GM23338 (cell line): Measurements from ENCODE around the gene IL22RA1. TPM values are rescaled to one million over a fixed set of nuclear protein-coding genes. Genes with fewer than 3 reads are reported as not detected.

Experiments
- ATAC-seq: fragments of 200-7000 bp; cut with Tn5 transposase; 3 replicates; pipeline ENCODE4 v1.9.1; 2020
- DNase-seq: peaks from one replicate; pipeline ENCODE4 v3.0.0-alpha.2; 2015; ENCODE audit warnings: low spot score
- H2AFZ ChIP-seq: fragments of 200-600 bp; sonication (generic); 2 replicates; pipeline ENCODE4 v1.8.0; 2016; ENCODE audit warnings: antibody characterized with exemption, mild to moderate bottlenecking, moderate library complexity
- H3F3A ChIP-seq: fragments of 200-600 bp; sonication (generic); replicated peaks from 2 replicates; pipeline ENCODE4 v1.8.0; 2017; ENCODE audit warnings: antibody characterized with exemption, mixed run types, low read depth
- H3K27ac ChIP-seq: fragments of 200-600 bp; sonication (generic); 2 replicates; pipeline ENCODE4 v1.6.1; 2016; ENCODE audit warnings: low read depth
- H3K27me3 ChIP-seq: fragments of 200-600 bp; sonication (generic); 2 replicates; pipeline ENCODE4 v1.8.0; 2016; ENCODE audit warnings: mild to moderate bottlenecking, mixed run types, moderate library complexity; ENCODE audit not compliant: insufficient read depth
- H3K36me3 ChIP-seq: fragments of 200-600 bp; sonication (generic); 2 replicates; pipeline ENCODE4 v1.8.0; 2016; ENCODE audit warnings: mild to moderate bottlenecking; ENCODE audit not compliant: insufficient read depth
- H3K4me1 ChIP-seq: fragments of 200-600 bp; sonication (generic); 2 replicates; pipeline ENCODE4 v1.8.0; 2016; ENCODE audit warnings: mild to moderate bottlenecking, moderate library complexity; ENCODE audit not compliant: insufficient read depth
- H3K4me2 ChIP-seq: fragments of 200-600 bp; sonication (generic); 2 replicates; pipeline ENCODE4 v1.7.1; 2017; ENCODE audit warnings: mixed run types
- H3K4me3 ChIP-seq: fragments of 200-600 bp; sonication (generic); 2 replicates; pipeline ENCODE4 v1.6.1; 2016; ENCODE audit warnings: mixed run types
- H3K79me2 ChIP-seq: fragments of 200-600 bp; sonication (generic); replicated peaks from 2 replicates; pipeline ENCODE4 v1.8.0; 2017; ENCODE audit warnings: mild to moderate bottlenecking; ENCODE audit not compliant: insufficient read depth
- H3K9me2 ChIP-seq: fragments of 200-600 bp; sonication (generic); 2 replicates; pipeline ENCODE4 v1.8.0; 2017; ENCODE audit not compliant: insufficient read depth
- H4K20me1 ChIP-seq: fragments of 200-600 bp; sonication (generic); replicated peaks from 2 replicates; pipeline ENCODE4 v1.8.0; 2017; ENCODE audit warnings: mild to moderate bottlenecking; ENCODE audit not compliant: insufficient read depth
- H3K27ac Mint-ChIP-seq: 2 replicates; pipeline ENCODE4 v1.8.0; 2020; ENCODE audit warnings: inconsistent platforms, mild to moderate bottlenecking, moderate library complexity, mixed read lengths
- H3K27me3 Mint-ChIP-seq: 3 replicates; pipeline ENCODE4 v1.8.0; 2022; ENCODE audit warnings: low read depth, mild to moderate bottlenecking, moderate library complexity, mixed read lengths, inconsistent platforms; ENCODE audit not compliant: insufficient read depth, poor library complexity
- H3K36me3 Mint-ChIP-seq: 3 replicates; pipeline ENCODE4 v1.8.0; 2021; ENCODE audit warnings: low read depth, mild to moderate bottlenecking, inconsistent platforms, moderate library complexity, mixed read lengths
- H3K4me1 Mint-ChIP-seq: 3 replicates; pipeline ENCODE4 v1.8.0; 2020; ENCODE audit warnings: mild to moderate bottlenecking, inconsistent platforms, mixed read lengths
- H3K4me3 Mint-ChIP-seq: 3 replicates; pipeline ENCODE4 v1.8.0; 2021; ENCODE audit warnings: moderate library complexity, mild to moderate bottlenecking, inconsistent platforms, mixed read lengths
- H3K9me3 Mint-ChIP-seq: 3 replicates; pipeline ENCODE4 v1.8.0; 2020; ENCODE audit warnings: moderate library complexity, mild to moderate bottlenecking, inconsistent platforms, mixed read lengths
- EZH2phosphoT487 ChIP-seq: fragments of 200-600 bp; sonication (generic); IDR thresholded peaks from one replicate; pipeline ENCODE4 v1.8.1; 2018; ENCODE audit warnings: antibody characterized with exemption; ENCODE audit not compliant: unreplicated experiment
- NANOG ChIP-seq: IDR thresholded peaks from 2 replicates; pipeline ENCODE4 v1.6.1; 2016; ENCODE audit warnings: antibody characterized with exemption, borderline replicate concordance
- STAT1 ChIP-seq: IDR thresholded peaks from one replicate; pipeline ENCODE4 v1.6.1; 2016; ENCODE audit warnings: antibody characterized with exemption; ENCODE audit not compliant: unreplicated experiment
- ZNF114 ChIP-seq: fragments of 250-450 bp; sonication (Bioruptor Pico); IDR thresholded peaks from 2 replicates; pipeline ENCODE4 v1.5.0; 2020; ENCODE audit warnings: mild to moderate bottlenecking, moderate library complexity
- ZNF331 ChIP-seq: fragments of 250-450 bp; sonication (Bioruptor Pico); IDR thresholded peaks from 2 replicates; pipeline ENCODE4 v1.5.0; 2020; ENCODE audit warnings: low read depth, mild to moderate bottlenecking, moderate library complexity
- polyA plus RNA-seq: library from polyadenylated mRNA; unstranded; fragments of >200 nt; fragmentation: Nextera tagmentation; extraction: Ambion mirVana; gene quantifications from 2 replicates; pipeline ENCODE4 v1.2.1, GENCODE V29; 2016
- total RNA-seq: library from RNA; depleted of rRNA; stranded (reverse); fragments of >200 nt; shearing (Covaris generic); gene quantifications from 2 replicates; pipeline ENCODE4 v1.2.3, GENCODE V29; 2014
- TF ChIP-seq, protein P1 (sequence below): fragments of 250-450 bp; sonication (Bioruptor Pico); IDR thresholded peaks from 2 replicates; pipeline ENCODE4 v1.5.0; 2020; ENCODE audit warnings: mild to moderate bottlenecking, moderate library complexity
- TF ChIP-seq, protein P2 (sequence below), 2 experiments: fragments of 200-600 bp in 1 of 2; sonication (generic) in 1 of 2; conservative IDR thresholded peaks; 2 replicates each; pipeline versions ENCODE4 v1.5.1 to v1.6.1; 2016 to 2017; ENCODE audit warnings: antibody characterized with exemption in 2 of 2, low read depth in 2 of 2, mild to moderate bottlenecking in 2 of 2, moderate library complexity in 1 of 2
- TF ChIP-seq, protein P3 (sequence below): IDR thresholded peaks from 2 replicates; pipeline ENCODE4 v1.6.1; 2016; ENCODE audit warnings: antibody characterized with exemption

IL22RA1 gene
- total and polyA plus RNA-seq, 2 experiments from 2014 or later: 0.11 to 0.28 TPM

DNA sequence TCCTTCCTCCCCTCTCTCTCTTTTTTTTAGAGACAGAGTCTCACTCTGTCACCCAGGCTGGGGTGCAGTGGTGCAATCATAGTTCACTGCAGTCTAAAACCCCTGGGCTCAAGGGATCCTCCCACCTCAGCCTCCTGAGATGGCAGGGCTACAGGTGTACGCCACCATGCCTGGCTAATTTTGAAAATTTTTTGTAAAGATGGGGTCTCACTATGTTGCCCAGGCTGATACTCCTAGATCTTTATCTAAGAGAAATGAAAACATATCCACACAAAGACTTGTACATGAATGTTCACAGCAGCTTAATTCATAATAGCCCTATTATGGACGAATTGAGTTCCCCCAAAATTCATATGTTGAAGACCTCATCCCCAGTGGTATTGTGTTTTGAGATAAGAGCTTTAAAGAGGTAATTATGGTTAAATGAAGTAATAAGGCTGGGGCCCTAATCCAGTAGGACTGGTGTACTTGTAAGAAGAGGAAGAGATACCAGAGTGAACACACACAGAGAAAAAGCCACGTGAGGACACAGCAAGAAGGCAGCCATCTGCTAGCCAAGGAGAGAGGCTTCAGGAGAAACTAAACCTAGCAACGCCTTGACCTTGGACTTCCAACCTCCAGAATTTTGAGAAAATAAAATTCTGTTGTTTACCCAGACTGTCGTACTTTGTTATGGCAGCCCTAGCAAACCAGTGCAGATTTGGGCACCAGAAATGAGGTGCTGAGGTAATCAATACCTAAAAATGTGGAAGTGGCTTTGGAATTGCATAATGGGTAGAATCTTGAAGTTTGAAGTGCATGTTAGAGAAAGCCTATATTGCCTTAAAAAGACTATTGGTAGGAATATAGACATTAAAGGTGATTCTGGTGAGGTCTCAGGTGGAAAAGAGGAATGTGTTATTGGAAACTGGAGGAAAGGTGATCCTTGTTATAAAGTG lies 31.0 kb upstream of the IL22RA1 start (continued):
- TF ChIP-seq, protein P1, sequence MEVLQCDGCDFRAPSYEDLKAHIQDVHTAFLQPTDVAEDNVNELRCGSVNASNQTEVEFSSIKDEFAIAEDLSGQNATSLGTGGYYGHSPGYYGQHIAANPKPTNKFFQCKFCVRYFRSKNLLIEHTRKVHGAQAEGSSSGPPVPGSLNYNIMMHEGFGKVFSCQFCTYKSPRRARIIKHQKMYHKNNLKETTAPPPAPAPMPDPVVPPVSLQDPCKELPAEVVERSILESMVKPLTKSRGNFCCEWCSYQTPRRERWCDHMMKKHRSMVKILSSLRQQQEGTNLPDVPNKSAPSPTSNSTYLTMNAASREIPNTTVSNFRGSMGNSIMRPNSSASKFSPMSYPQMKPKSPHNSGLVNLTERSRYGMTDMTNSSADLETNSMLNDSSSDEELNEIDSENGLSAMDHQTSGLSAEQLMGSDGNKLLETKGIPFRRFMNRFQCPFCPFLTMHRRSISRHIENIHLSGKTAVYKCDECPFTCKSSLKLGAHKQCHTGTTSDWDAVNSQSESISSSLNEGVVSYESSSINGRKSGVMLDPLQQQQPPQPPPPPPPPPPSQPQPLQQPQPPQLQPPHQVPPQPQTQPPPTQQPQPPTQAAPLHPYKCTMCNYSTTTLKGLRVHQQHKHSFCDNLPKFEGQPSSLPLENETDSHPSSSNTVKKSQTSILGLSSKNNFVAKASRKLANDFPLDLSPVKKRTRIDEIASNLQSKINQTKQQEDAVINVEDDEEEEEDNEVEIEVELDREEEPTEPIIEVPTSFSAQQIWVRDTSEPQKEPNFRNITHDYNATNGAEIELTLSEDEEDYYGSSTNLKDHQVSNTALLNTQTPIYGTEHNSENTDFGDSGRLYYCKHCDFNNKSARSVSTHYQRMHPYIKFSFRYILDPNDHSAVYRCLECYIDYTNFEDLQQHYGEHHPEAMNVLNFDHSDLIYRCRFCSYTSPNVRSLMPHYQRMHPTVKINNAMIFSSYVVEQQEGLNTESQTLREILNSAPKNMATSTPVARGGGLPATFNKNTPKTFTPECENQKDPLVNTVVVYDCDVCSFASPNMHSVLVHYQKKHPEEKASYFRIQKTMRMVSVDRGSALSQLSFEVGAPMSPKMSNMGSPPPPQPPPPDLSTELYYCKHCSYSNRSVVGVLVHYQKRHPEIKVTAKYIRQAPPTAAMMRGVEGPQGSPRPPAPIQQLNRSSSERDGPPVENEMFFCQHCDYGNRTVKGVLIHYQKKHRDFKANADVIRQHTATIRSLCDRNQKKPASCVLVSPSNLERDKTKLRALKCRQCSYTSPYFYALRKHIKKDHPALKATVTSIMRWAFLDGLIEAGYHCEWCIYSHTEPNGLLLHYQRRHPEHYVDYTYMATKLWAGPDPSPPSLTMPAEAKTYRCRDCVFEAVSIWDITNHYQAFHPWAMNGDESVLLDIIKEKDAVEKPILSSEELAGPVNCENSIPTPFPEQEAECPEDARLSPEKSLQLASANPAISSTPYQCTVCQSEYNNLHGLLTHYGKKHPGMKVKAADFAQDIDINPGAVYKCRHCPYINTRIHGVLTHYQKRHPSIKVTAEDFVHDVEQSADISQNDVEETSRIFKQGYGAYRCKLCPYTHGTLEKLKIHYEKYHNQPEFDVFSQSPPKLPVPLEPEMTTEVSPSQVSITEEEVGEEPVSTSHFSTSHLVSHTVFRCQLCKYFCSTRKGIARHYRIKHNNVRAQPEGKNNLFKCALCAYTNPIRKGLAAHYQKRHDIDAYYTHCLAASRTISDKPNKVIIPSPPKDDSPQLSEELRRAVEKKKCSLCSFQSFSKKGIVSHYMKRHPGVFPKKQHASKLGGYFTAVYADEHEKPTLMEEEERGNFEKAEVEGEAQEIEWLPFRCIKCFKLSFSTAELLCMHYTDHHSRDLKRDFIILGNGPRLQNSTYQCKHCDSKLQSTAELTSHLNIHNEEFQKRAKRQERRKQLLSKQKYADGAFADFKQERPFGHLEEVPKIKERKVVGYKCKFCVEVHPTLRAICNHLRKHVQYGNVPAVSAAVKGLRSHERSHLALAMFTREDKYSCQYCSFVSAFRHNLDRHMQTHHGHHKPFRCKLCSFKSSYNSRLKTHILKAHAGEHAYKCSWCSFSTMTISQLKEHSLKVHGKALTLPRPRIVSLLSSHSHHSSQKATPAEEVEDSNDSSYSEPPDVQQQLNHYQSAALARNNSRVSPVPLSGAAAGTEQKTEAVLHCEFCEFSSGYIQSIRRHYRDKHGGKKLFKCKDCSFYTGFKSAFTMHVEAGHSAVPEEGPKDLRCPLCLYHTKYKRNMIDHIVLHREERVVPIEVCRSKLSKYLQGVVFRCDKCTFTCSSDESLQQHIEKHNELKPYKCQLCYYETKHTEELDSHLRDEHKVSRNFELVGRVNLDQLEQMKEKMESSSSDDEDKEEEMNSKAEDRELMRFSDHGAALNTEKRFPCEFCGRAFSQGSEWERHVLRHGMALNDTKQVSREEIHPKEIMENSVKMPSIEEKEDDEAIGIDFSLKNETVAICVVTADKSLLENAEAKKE: no peak
- no peak for TF ChIP-seq ZNF331 (CRISPR knock-in tag)
- TF ChIP-seq, protein P2, sequence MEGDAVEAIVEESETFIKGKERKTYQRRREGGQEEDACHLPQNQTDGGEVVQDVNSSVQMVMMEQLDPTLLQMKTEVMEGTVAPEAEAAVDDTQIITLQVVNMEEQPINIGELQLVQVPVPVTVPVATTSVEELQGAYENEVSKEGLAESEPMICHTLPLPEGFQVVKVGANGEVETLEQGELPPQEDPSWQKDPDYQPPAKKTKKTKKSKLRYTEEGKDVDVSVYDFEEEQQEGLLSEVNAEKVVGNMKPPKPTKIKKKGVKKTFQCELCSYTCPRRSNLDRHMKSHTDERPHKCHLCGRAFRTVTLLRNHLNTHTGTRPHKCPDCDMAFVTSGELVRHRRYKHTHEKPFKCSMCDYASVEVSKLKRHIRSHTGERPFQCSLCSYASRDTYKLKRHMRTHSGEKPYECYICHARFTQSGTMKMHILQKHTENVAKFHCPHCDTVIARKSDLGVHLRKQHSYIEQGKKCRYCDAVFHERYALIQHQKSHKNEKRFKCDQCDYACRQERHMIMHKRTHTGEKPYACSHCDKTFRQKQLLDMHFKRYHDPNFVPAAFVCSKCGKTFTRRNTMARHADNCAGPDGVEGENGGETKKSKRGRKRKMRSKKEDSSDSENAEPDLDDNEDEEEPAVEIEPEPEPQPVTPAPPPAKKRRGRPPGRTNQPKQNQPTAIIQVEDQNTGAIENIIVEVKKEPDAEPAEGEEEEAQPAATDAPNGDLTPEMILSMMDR (conservative IDR thresholded peaks at IDR 0.05; ENCODE audit: low read depth in 2 of 2): no peak

DNA sequence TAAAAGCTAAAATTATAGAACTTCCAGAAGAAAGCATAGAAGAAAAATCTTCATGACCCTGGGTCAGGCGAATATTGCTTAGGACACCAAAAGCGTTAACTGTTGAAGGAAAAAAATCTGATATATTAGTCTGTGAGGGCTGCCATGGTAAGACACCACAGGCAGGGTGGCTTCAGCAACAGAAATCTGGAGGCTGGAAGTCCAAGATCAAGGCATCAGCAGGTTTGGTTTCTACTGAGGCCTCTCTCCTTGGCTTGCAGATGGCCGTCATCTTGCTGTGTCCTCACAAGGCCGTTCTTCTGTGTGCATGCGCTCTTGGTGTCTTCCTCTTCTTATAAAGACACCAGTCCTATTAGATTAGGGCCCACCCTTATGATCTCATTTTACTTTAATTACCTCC lies 29.7 kb upstream of the IL22RA1 start:
- H4K20me1 ChIP-seq: no peaks in the 10 kb centered on the region
- DNase-seq (no peak), ATAC-seq (no peak)
- peaks cover 4% of the 10 kb centered on the region; the same call in 1 of the 2 replicates for H3K4me1 ChIP-seq
- H3K9me2 ChIP-seq: no peaks in the 10 kb centered on the region
- Mint-ChIP-seq H3K9me3 (peaks cover 3% of the 10 kb centered on the region; the same call in 1 of the 3 replicates), H3K4me1 (peaks cover 6% of the 10 kb centered on the region; the same call in 2 of the 3 replicates), H3K36me3 (peaks cover 24% of the 10 kb centered on the region; the same call in 2 of the 3 replicates), H3K27me3 (no peaks in the 10 kb centered on the region), H3K27ac (no peak overlapping the region), H3K4me3 (no peak overlapping the region)
- H3K4me2 ChIP-seq: no peak overlapping the region
- H3K4me3 ChIP-seq: no peak overlapping the region
- no peak overlapping the region for H3K27ac ChIP-seq
- H3K36me3 ChIP-seq: no peaks in the 10 kb centered on the region
- H3K79me2 ChIP-seq: peaks cover 6% of the 10 kb centered on the region; the same call in 1 of the 2 replicates
- no peaks in the 10 kb centered on the region for H3K27me3 ChIP-seq
- no peaks in the 10 kb centered on the region for H3F3A ChIP-seq
- no peak overlapping the region for H2AFZ ChIP-seq
- TF ChIP-seq, protein P3, sequence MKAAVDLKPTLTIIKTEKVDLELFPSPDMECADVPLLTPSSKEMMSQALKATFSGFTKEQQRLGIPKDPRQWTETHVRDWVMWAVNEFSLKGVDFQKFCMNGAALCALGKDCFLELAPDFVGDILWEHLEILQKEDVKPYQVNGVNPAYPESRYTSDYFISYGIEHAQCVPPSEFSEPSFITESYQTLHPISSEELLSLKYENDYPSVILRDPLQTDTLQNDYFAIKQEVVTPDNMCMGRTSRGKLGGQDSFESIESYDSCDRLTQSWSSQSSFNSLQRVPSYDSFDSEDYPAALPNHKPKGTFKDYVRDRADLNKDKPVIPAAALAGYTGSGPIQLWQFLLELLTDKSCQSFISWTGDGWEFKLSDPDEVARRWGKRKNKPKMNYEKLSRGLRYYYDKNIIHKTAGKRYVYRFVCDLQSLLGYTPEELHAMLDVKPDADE: no peak
- no peak for TF ChIP-seq ZNF114
- TF ChIP-seq EZH2phosphoT487: no peak
- no peak for TF ChIP-seq STAT1
- no peak for TF ChIP-seq NANOG
- no peak for TF ChIP-seq ZNF331 (CRISPR knock-in tag)
- TF ChIP-seq, protein P2 (conservative IDR thresholded peaks at IDR 0.05; ENCODE audit: low read depth in 2 of 2): no peak
